RWPE2 (cell line): ENCODE data around the gene ABAT.

Experiments
- ATAC-seq: fragments of 200-7000 bp; cut with Tn5 transposase; 3 replicates; pipeline ENCODE4 v1.9.1; 2021; ENCODE audit warnings: low read depth
- DNase-seq: peaks from one replicate; pipeline ENCODE4 v3.0.0-alpha.2; 2020; ENCODE audit warnings: low spot score
- H3K27ac ChIP-seq: fragments of 450-650 bp; 2 replicates; pipeline ENCODE4 v1.5.1; 2017; ENCODE audit warnings: mild to moderate bottlenecking; ENCODE audit not compliant: poor library complexity, severe bottlenecking
- H3K27me3 ChIP-seq: fragments of 250-450 bp; sonication (Bioruptor Pico); 2 replicates; pipeline ENCODE4 v1.5.1; 2021; ENCODE audit warnings: mild to moderate bottlenecking, moderate library complexity; ENCODE audit not compliant: insufficient read depth, poor library complexity, severe bottlenecking
- H3K36me3 ChIP-seq: fragments of 250-450 bp; sonication (Bioruptor Pico); 2 replicates; pipeline ENCODE4 v1.5.1; 2020; ENCODE audit warnings: low read depth, mild to moderate bottlenecking, moderate library complexity
- H3K4me1 ChIP-seq: fragments of 250-450 bp; sonication (Bioruptor Pico); 2 replicates; pipeline ENCODE4 v1.5.1; 2021; ENCODE audit warnings: mild to moderate bottlenecking, moderate library complexity; ENCODE audit not compliant: insufficient read depth, poor library complexity, severe bottlenecking
- H3K4me3 ChIP-seq: fragments of 250-450 bp; sonication (Bioruptor Pico); 2 replicates; pipeline ENCODE4 v1.5.1; 2021; ENCODE audit warnings: mild to moderate bottlenecking, moderate library complexity; ENCODE audit not compliant: severe bottlenecking
- H3K9me3 ChIP-seq: fragments of 250-450 bp; sonication (Bioruptor Pico); 2 replicates; pipeline ENCODE4 v1.5.1; 2021; ENCODE audit warnings: mild to moderate bottlenecking, moderate library complexity; ENCODE audit not compliant: severe bottlenecking
- TF ChIP-seq, protein P1 (sequence below): fragments of 450-650 bp; IDR thresholded peaks from one replicate; pipeline ENCODE4 v1.5.1; 2017; ENCODE audit warnings: mild to moderate bottlenecking, moderate library complexity; ENCODE audit not compliant: poor library complexity, severe bottlenecking

ABAT gene

DNA sequence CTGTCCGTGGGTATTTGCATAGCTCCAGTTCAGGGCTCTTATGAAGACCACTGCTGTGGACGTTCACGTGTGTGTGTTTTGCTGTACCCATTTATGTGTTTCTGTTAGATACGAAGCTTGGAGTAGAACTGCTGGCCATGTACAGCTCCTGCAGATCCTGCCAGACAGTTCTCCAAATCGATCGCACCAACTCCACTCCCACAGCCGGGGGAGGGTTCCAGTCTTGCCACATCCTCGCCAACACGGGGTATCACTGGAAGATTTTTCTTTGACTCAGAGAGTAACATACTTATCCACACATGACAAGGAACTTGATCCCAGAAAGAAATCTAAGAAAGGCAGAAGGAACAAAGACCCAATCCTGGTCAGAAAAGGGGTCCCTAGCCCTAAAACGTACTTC, 85.6 kb downstream of the ABAT start:
- TF ChIP-seq, protein P1, sequence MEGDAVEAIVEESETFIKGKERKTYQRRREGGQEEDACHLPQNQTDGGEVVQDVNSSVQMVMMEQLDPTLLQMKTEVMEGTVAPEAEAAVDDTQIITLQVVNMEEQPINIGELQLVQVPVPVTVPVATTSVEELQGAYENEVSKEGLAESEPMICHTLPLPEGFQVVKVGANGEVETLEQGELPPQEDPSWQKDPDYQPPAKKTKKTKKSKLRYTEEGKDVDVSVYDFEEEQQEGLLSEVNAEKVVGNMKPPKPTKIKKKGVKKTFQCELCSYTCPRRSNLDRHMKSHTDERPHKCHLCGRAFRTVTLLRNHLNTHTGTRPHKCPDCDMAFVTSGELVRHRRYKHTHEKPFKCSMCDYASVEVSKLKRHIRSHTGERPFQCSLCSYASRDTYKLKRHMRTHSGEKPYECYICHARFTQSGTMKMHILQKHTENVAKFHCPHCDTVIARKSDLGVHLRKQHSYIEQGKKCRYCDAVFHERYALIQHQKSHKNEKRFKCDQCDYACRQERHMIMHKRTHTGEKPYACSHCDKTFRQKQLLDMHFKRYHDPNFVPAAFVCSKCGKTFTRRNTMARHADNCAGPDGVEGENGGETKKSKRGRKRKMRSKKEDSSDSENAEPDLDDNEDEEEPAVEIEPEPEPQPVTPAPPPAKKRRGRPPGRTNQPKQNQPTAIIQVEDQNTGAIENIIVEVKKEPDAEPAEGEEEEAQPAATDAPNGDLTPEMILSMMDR: no peak
- Histone ChIP-seq H3K9me3 (no peaks in the 10 kb centered on the region), H3K27me3 (no peaks in the 10 kb centered on the region), H3K36me3 (no peaks in the 10 kb centered on the region), H3K4me3 (no peak overlapping the region), H3K27ac (no peak overlapping the region), H3K4me1 (no peaks in the 10 kb centered on the region)
- DNase-seq (no peak), ATAC-seq (no peak)

DNA sequence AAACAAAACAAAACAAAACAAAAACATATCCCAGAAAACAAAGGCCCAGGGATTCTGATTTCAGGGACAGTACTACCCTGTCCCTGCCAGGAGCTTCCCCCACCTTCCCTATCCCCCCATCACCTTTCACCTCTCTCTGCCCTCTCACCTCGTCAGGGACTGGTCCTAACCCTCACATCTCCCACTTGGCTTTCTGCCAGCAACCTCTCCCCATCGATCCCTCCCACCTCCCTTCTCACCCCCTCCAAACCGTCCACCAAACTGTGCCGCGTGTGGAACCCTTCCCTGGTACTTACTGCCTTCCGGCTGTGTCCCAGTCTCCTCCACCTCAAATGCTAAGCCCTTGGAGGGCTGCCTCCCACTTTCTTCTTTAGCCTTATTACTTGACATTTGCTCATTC, 86.7 kb downstream of the ABAT start:
- TF ChIP-seq, protein P1: no peak
- Histone ChIP-seq H3K27me3 (no peaks in the 10 kb centered on the region), H3K4me3 (no peak overlapping the region), H3K4me1 (no peaks in the 10 kb centered on the region), H3K36me3 (no peaks in the 10 kb centered on the region), H3K27ac (no peak overlapping the region), H3K9me3 (no peaks in the 10 kb centered on the region)
- DNase-seq (no peak), ATAC-seq (no peak)

DNA sequence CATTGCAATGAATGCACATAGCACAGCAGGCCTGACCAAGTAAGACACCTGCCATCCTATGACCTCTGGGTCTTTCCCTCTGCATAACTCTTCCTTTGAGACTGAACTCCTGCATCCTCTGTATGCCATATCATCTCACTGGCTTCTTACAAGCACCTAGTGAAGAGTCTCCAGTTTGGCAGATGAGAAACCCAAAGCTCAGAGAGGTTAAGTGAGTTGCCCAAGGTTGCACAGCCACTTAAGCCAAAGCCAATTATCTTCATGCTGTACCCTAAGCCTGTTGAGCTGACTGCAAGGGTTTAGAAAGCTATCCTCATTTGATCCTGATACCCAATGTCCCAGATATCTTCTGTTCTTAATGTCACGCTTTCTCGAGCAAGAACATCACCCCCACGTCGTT, 87.8 kb downstream of the ABAT start:
- Histone ChIP-seq H3K36me3 (no peaks in the 10 kb centered on the region), H3K27me3 (no peaks in the 10 kb centered on the region), H3K4me3 (no peak overlapping the region), H3K27ac (no peak overlapping the region), H3K4me1 (no peaks in the 10 kb centered on the region), H3K9me3 (no peaks in the 10 kb centered on the region)
- TF ChIP-seq, protein P1: no peak
- DNase-seq (no peak), ATAC-seq (no peak)

DNA sequence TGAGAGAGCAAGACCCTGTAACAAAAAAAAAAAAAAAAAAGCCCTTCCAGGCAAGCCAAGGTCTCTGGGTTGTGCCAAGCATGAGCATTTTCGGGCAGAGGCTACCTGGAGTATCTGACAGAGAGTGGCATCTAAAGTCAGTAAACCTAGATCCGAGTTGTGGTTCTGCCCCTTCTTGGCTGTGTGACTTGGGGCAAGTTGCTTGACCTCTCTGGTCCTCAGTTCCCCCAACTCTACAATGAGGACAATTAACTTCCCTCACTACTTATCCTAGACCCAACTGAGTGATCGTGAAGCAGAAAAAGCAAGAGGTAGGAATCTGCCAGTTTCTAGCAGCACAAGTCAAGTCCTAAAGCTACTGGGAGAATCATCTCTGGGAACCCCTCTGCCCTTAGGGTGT, 88.7 kb downstream of the ABAT start:
- no peaks in the 10 kb centered on the region for H3K36me3 ChIP-seq
- DNase-seq (no peak), ATAC-seq (no peak)
- H3K27ac ChIP-seq: no peak overlapping the region
- no peak overlapping the region for H3K4me3 ChIP-seq
- H3K27me3 ChIP-seq: no peaks in the 10 kb centered on the region
- no peaks in the 10 kb centered on the region for H3K9me3 ChIP-seq
- TF ChIP-seq, protein P1: no peak
- H3K4me1 ChIP-seq: no peaks in the 10 kb centered on the region

DNA sequence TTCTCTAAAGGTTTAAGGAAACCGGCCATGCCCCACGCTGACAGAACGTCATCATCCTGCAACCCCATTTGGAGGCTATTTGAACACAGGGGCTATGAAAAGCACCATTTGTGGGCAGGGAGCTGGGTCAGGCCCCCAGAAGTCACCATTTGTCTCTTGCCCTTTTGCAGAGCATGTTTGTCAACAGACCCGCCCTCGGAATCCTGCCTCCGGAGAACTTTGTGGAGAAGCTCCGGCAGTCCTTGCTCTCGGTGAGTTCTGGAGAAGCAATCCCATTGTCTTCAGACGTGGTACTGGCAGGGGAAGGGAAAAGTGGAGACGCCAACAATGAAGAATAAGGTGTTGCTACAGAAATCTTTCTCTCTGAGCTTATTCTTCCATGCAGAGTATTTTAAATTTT, 89.5 kb downstream of the ABAT start:
- ATAC-seq (no peak), DNase-seq (no peak)
- H3K9me3 ChIP-seq: no peaks in the 10 kb centered on the region
- TF ChIP-seq, protein P1: no peak
- no peak overlapping the region for H3K27ac ChIP-seq
- H3K4me1 ChIP-seq: no peaks in the 10 kb centered on the region
- no peak overlapping the region for H3K4me3 ChIP-seq
- H3K36me3 ChIP-seq: no peaks in the 10 kb centered on the region; the same call in 1 of the 2 replicates
- no peaks in the 10 kb centered on the region for H3K27me3 ChIP-seq
